AG09319 (cell line): ENCODE data around the gene GAB3.
"Not testable (repeated sequence)": the region's sequence is repeated elsewhere in the genome, so short reads cannot be mapped to it uniquely, and the experiment has no call there.

ENCODE experiments used
- DNase-seq: peaks from one replicate; pipeline ENCODE4 v3.0.0-alpha.2; 2010; ENCODE audit warnings: low read depth; ENCODE audit errors: extremely low read depth
- CTCF ChIP-seq: IDR thresholded peaks from 2 replicates; pipeline ENCODE4 v1.5.1; 2011; ENCODE audit warnings: low read depth, mild to moderate bottlenecking, inconsistent platforms, low read length, moderate library complexity

The GAB3 gene

GRCh38 chrX:154698630-154699248 is 52.1 kb downstream of the GAB3 start:
- no peak for DNase-seq
- TF ChIP-seq CTCF, result no peak

- TF ChIP-seq CTCF, result no peak
- DNase-seq, result no peak
These were observed 54.2 kb downstream of the GAB3 start for GRCh38 chrX:154696676-154697045.

GRCh38 chrX:154695911-154696675 is 54.8 kb downstream of the GAB3 start:
- no peak for TF ChIP-seq CTCF
- no peak for DNase-seq

GRCh38 chrX:154693394-154693793 is 57.5 kb downstream of the GAB3 start:
- no peak for DNase-seq
- no peak for TF ChIP-seq CTCF

GRCh38 chrX:154690438-154690837 is 60.4 kb downstream of the GAB3 start:
- DNase-seq, result not testable (repeated sequence)

- DNase-seq, result not testable (repeated sequence)
These were observed 78.8 kb downstream of the GAB3 start for GRCh38 chrX:154672084-154672483.

GRCh38 chrX:154670848-154671247 is 80.0 kb downstream of the GAB3 start:
- not testable (repeated sequence) for DNase-seq

- no peak for TF ChIP-seq CTCF
- DNase-seq, result no peak
These were observed 89.0 kb downstream of the GAB3 start for GRCh38 chrX:154661899-154662298.

- DNase-seq, result no peak
- no peak for TF ChIP-seq CTCF
These were observed 89.7 kb downstream of the GAB3 start for GRCh38 chrX:154661170-154661569.
